Measurements from ENCODE around the gene LTA. TPM values are rescaled to one million over a fixed set of nuclear protein-coding genes. Genes with fewer than 3 reads are reported as not detected.
A peak's percentile ranks its signal among the peaks of the same experiment; 100 is the strongest.
"Not testable (repeated sequence)": the region's sequence is repeated elsewhere in the genome, so short reads cannot be mapped to it uniquely, and the experiment has no call there.

Gene LTA
- total and polyA plus RNA-seq, 3 experiments from 2014 or later: 23.3 to 854 (median 839) TPM

DNA sequence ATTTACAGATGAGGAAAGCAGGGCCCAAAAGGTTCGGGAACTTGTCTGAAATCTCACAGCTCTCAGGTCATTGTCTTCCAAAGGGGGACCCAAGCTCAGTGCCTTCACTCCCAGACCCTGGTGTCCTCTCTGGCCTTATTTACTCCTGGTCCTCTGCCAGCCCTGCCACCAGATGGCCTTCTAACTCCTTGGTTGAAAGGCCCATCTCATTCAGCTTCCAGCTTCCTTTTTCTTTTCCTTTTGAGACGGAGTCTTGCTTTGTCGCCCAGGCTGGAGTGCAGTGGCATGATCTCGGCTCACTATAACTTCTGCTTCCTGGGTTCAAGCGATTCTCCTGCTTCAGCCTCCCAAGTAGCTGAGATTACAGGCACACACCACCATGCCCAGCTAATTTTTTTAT is 20.7 kb upstream of the LTA start:
- CTCF ChIA-PET: interaction anchor here (0.8 to 32.2 kb wide), 18 partner anchors 9 to 172 kb away, joined by 3 to 576 read pairs (median 5); partner anchors contain the start of genes C6orf47, DDX39B, LST1 and LTB
- H3K9me3 ChIP-seq (ENCODE audit: low read length); H3K36me3 Mint-ChIP-seq; H3K27me3 Mint-ChIP-seq; H3K4me3 ChIP-seq (ENCODE audit: low read length); H3K27ac ChIP-seq (ENCODE audit: low read depth, low read length); H3K36me3 ChIP-seq (ENCODE audit: insufficient read depth, low read length); H3K27me3 ChIP-seq (ENCODE audit: insufficient read depth, low read length, poor library complexity, severe bottlenecking); H3K9me3 Mint-ChIP-seq: not testable (repeated sequence)
- Mint-ChIP-seq H3K4me1 (peaks cover 22 to 44% (median 43%) of the 10 kb centered on the region in 3 donors), H3K4me3 (peak overlapping the region in 2 of 7 donors; percentile 40 to 46), H3K27ac (peak overlapping the region; percentile 39 to 91 (median 71))
- H3K4me1 ChIP-seq (ENCODE audit: insufficient read depth, low read length): peaks cover 22% of the 10 kb centered on the region
- DNase-seq: peak; percentile 50 to 77 (median 56)
- POLR2A ChIA-PET: interaction anchor here (0.5 to 2.5 kb wide), 10 partner anchors 8 to 89 kb away, joined by 3 to 26 read pairs (median 4); partner anchors contain the start of genes DDX39B and LTB

DNA sequence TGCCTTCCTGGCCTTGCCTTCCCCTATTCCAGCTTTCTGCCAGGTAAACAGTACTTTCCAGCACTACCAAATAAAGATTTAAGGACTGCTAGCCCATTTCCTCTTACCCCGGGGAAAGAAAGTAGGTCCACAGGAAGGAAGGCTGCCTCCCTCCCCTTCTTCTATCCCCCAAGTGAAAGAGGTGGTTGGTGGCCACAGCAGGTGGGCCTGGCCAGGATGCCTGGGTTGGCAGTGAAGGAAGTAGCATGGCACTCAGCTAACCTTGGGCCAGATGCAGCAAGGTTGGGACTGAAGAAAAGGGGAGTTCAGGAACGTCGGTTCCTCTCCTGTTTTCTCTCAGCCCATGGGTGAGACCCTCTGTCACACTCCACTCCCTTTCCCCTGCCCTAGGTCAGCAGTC is 15.8 kb upstream of the LTA start:
- peaks cover 3 to 16% (median 4%) of the 10 kb centered on the region in 3 donors for H3K36me3 Mint-ChIP-seq
- no peak for DNase-seq
- CTCF ChIA-PET: interaction anchor here (6.6 to 32.2 kb wide), 2 partner anchors 26 to 40 kb away, joined by 96 to 576 read pairs; partner anchors contain the start of genes LST1, LTB, NCR3 and TNF
- H3K36me3 ChIP-seq (ENCODE audit: insufficient read depth, low read length): peaks cover 7% of the 10 kb centered on the region
- no peaks in the 10 kb centered on the region for H3K9me3 ChIP-seq (ENCODE audit: low read length)
- peak overlapping the region in 6 of 7 donors; percentile 33 to 84 (median 60) for H3K4me3 Mint-ChIP-seq
- POLR2A ChIA-PET: interaction anchor here (0.9 to 1.2 kb wide), 2 partner anchors 24 to 36 kb away, joined by 3 read pairs; partner anchors contain the start of gene NCR3
- no peak overlapping the region for H3K4me3 ChIP-seq (ENCODE audit: low read length)
- H3K9me3 Mint-ChIP-seq: no peaks in the 10 kb centered on the region
- H3K27me3 Mint-ChIP-seq: no peaks in the 10 kb centered on the region
- peaks cover 46 to 62% (median 55%) of the 10 kb centered on the region in 3 donors for H3K4me1 Mint-ChIP-seq
- H3K27ac ChIP-seq (ENCODE audit: low read depth, low read length): no peak overlapping the region
- peaks cover 51% of the 10 kb centered on the region for H3K4me1 ChIP-seq (ENCODE audit: insufficient read depth, low read length)
- peak overlapping the region in 6 of 8 donors; percentile 46 to 94 (median 73) for H3K27ac Mint-ChIP-seq
- H3K27me3 ChIP-seq (ENCODE audit: insufficient read depth, low read length, poor library complexity, severe bottlenecking): no peaks in the 10 kb centered on the region

DNA sequence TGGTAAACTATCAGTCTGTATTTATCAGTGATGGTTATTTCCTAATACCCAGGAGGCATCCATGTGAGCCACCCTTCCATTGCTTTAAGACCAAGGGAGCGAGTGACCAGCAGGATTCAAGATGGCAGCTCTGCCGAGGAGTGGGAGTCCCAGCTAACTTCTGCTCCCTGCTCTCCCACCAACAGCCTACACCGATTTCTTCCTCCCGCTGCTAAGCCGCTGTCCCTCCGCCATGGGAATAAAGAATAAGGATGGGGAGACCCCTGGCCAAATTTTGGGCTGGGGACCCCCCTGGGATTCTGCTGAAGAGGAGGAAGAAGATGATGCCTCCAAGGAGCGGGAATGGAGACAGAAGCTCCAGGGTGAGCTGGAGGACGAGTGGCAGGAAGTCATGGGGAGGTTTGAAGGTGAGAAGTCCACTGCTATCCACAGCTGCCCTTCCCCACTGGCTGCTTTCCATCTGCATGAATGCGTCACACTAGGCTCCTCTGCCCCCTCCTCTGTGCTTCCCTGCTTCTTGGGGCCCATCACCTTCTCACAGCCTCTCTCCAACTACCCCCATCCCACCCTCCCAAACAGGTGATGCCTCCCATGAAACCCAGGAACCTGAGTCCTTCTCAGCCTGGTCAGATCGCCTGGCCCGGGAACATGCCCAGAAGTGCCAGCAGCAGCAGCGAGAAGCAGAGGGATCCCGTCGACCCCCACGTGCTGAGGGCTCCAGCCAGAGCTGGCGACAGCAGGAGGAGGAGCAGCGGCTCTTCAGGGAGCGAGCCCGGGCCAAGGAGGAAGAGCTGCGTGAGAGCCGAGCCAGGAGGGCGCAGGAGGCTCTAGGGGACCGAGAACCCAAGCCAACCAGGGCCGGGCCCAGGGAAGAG is 14.4 kb upstream of the LTA start:
- CTCF ChIA-PET: interaction anchor here (0.7 to 32.2 kb wide), 4 partner anchors 11 to 39 kb away, joined by 3 to 576 read pairs (median 50); partner anchors contain the start of genes LST1, LTB, NCR3 and NFKBIL1
- H3K9me3 Mint-ChIP-seq: no peaks in the 10 kb centered on the region
- DNase-seq: no peak
- peak overlapping the region in 5 of 8 donors; percentile 35 to 97 (median 64) for H3K27ac Mint-ChIP-seq
- peak overlapping the region in 5 of 7 donors; percentile 8 to 85 (median 38) for H3K4me3 Mint-ChIP-seq
- H3K4me3 ChIP-seq (ENCODE audit: low read length): no peak overlapping the region
- H3K36me3 ChIP-seq (ENCODE audit: insufficient read depth, low read length): peaks cover 7% of the 10 kb centered on the region
- no peaks in the 10 kb centered on the region for H3K9me3 ChIP-seq (ENCODE audit: low read length)
- no peaks in the 10 kb centered on the region for H3K27me3 Mint-ChIP-seq
- peaks cover 51 to 68% (median 61%) of the 10 kb centered on the region in 3 donors for H3K4me1 Mint-ChIP-seq
- POLR2A ChIA-PET: interaction anchor here (0.5 to 2.7 kb wide), 5 partner anchors 35 to 573 kb away, joined by 3 to 12 read pairs (median 3); partner anchors contain the start of gene NCR3
- H3K4me1 ChIP-seq (ENCODE audit: insufficient read depth, low read length): peaks cover 64% of the 10 kb centered on the region
- H3K27ac ChIP-seq (ENCODE audit: low read depth, low read length): peak overlapping the region; percentile 18
- peaks cover 3 to 21% (median 11%) of the 10 kb centered on the region in 3 donors for H3K36me3 Mint-ChIP-seq
- no peaks in the 10 kb centered on the region for H3K27me3 ChIP-seq (ENCODE audit: insufficient read depth, low read length, poor library complexity, severe bottlenecking)

DNA sequence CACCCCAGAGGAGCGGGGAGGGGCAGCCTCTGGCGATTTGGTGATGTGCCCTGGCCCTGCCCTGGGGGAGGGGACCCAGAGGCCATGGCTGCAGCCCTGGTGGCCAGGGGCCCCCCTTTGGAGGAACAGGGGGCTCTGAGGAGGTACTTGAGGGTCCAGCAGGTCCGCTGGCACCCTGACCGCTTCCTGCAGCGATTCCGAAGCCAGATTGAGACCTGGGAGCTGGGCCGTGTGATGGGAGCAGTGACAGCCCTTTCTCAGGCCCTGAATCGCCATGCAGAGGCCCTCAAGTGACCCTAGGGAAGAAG is 13.8 kb upstream of the LTA start:
- Mint-ChIP-seq H3K27ac (peak overlapping the region; percentile 89 to 97 (median 94)), H3K36me3 (peaks cover 3 to 24% (median 14%) of the 10 kb centered on the region in 3 donors), H3K27me3 (no peaks in the 10 kb centered on the region), H3K9me3 (no peaks in the 10 kb centered on the region), H3K4me1 (peaks cover 54 to 72% (median 66%) of the 10 kb centered on the region in 3 donors), H3K4me3 (peak overlapping the region in 6 of 7 donors; percentile 76 to 90 (median 80))
- no peak for DNase-seq
- POLR2A ChIA-PET: interaction anchor here (0.6 to 2.7 kb wide), 9 partner anchors 8 to 126 kb away, joined by 3 to 42 read pairs (median 9); partner anchors contain the start of genes BAG6, DDX39B, LTB and NCR3
- Histone ChIP-seq H3K4me1 (ENCODE audit: insufficient read depth, low read length) (peaks cover 70% of the 10 kb centered on the region), H3K4me3 (ENCODE audit: low read length) (peak overlapping the region; percentile 54), H3K9me3 (ENCODE audit: low read length) (no peaks in the 10 kb centered on the region), H3K27ac (ENCODE audit: low read depth, low read length) (peak overlapping the region; percentile 18), H3K27me3 (ENCODE audit: insufficient read depth, low read length, poor library complexity, severe bottlenecking) (no peaks in the 10 kb centered on the region), H3K36me3 (ENCODE audit: insufficient read depth, low read length) (peaks cover 7% of the 10 kb centered on the region)
- CTCF ChIA-PET: interaction anchor here (1.4 to 32.2 kb wide), 6 partner anchors 8 to 38 kb away, joined by 3 to 576 read pairs (median 14); partner anchors contain the start of genes DDX39B, LST1, LTB and NCR3

DNA sequence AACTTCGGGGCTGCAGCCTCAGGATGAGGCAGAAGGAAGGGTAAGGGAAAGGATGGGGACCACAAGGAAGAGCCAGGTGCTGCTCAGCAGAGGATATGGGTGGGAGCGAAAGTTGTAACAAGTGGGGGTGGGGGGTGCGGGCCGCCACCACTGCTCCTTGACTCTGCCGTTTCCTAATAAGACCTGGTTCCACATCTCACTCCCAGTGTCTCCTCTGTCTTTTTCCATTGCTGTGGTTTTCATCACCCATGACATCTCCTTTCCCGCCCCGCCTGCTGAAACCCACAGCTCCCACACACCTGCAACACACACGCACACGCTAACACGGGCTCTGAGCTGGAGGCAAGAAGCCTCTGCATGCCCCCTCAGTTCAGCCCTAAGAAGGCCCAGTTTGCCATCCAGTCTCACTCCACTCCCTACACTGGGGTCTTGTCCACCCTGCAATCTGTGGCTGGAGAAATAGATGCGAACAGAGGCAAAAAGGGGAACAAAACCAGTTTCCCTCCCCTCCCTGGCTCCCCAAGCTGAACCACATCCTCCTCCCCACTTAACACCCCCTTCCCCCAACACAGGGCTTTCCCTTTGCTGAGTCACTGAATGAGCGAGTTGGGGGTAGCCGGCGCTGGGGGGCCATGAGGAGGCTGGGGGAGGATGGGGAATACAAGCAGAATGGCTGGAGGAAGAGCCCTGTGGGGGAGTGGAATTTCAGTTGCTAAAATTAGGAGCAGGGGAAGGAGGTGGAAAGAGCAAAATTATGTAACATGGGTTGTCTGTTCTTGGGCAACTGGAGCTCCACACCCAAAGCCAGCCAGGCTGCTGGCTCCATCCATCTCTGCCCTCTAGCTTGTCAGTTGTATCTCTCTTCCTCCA is 13.2 kb upstream of the LTA start:
- Mint-ChIP-seq H3K4me1 (peaks cover 56 to 77% (median 71%) of the 10 kb centered on the region in 3 donors), H3K27ac (peak overlapping the region; percentile 89 to 97 (median 94)), H3K4me3 (peak overlapping the region; percentile 76 to 91 (median 85)), H3K36me3 (peaks cover 3 to 28% (median 14%) of the 10 kb centered on the region in 3 donors), H3K9me3 (no peaks in the 10 kb centered on the region), H3K27me3 (no peaks in the 10 kb centered on the region)
- peak overlapping the region; percentile 18 for H3K27ac ChIP-seq (ENCODE audit: low read depth, low read length)
- H3K4me3 ChIP-seq (ENCODE audit: low read length): peak overlapping the region; percentile 54
- peaks cover 7% of the 10 kb centered on the region for H3K36me3 ChIP-seq (ENCODE audit: insufficient read depth, low read length)
- H3K9me3 ChIP-seq (ENCODE audit: low read length): no peaks in the 10 kb centered on the region
- peaks cover 70% of the 10 kb centered on the region for H3K4me1 ChIP-seq (ENCODE audit: insufficient read depth, low read length)
- peak; percentile 59 to 86 (median 63) for DNase-seq
- ChIA-PET CTCF (interaction anchor here (0.6 to 32.2 kb wide), 8 partner anchors 9 to 159 kb away, joined by 3 to 576 read pairs (median 4); partner anchors contain the start of genes ATP6V1G2, DDX39B, LST1 and LTB), POLR2A (interaction anchor here (0.6 to 2.7 kb wide), 13 partner anchors 8 to 256 kb away, joined by 3 to 42 read pairs (median 4); partner anchors contain the start of genes BAG6, DDX39B, HSPA1A and HSPA1L)
- no peaks in the 10 kb centered on the region for H3K27me3 ChIP-seq (ENCODE audit: insufficient read depth, low read length, poor library complexity, severe bottlenecking)

DNA sequence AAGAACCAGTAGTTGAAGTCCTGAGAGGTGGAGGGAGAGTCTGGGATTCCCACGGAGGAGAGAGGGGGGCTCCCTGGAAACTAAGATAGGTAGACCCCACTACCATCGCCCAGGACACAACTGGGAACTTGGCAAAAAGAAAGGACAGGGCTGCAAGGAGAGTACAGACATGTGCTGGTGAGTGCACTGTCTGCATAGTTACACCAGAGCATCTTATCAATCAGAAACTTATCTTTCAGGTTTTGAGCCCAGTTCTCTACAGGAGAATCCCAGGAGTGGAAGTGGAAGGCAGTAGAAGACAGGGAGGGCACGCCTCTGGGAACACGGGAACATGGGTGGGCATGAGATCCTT is 12.5 kb upstream of the LTA start:
- H3K4me3 Mint-ChIP-seq: peak overlapping the region; percentile 76 to 91 (median 85)
- DNase-seq: no peak
- H3K4me1 ChIP-seq (ENCODE audit: insufficient read depth, low read length): peaks cover 70% of the 10 kb centered on the region
- ChIA-PET CTCF (interaction anchor here (0.6 to 32.2 kb wide), 9 partner anchors 9 to 159 kb away, joined by 3 to 576 read pairs (median 4); partner anchors contain the start of genes ATP6V1G2, DDX39B, LST1 and LTB), POLR2A (interaction anchor here (1.0 to 2.7 kb wide), 11 partner anchors 8 to 255 kb away, joined by 3 to 42 read pairs (median 6); partner anchors contain the start of genes DDX39B, HSPA1A, HSPA1L and LTB)
- H3K4me3 ChIP-seq (ENCODE audit: low read length): peak overlapping the region; percentile 54
- no peaks in the 10 kb centered on the region for H3K9me3 Mint-ChIP-seq
- no peaks in the 10 kb centered on the region for H3K27me3 ChIP-seq (ENCODE audit: insufficient read depth, low read length, poor library complexity, severe bottlenecking)
- H3K4me1 Mint-ChIP-seq: peaks cover 57 to 77% (median 72%) of the 10 kb centered on the region in 3 donors
- no peaks in the 10 kb centered on the region for H3K27me3 Mint-ChIP-seq
- H3K9me3 ChIP-seq (ENCODE audit: low read length): no peaks in the 10 kb centered on the region
- peaks cover 3 to 30% (median 14%) of the 10 kb centered on the region in 3 donors for H3K36me3 Mint-ChIP-seq
- H3K27ac Mint-ChIP-seq: peak overlapping the region; percentile 89 to 97 (median 94)
- H3K27ac ChIP-seq (ENCODE audit: low read depth, low read length): peak overlapping the region; percentile 18
- peaks cover 7% of the 10 kb centered on the region for H3K36me3 ChIP-seq (ENCODE audit: insufficient read depth, low read length)
